ENCODE measurements around the gene TRIM47.

Gene TRIM47

DNA sequence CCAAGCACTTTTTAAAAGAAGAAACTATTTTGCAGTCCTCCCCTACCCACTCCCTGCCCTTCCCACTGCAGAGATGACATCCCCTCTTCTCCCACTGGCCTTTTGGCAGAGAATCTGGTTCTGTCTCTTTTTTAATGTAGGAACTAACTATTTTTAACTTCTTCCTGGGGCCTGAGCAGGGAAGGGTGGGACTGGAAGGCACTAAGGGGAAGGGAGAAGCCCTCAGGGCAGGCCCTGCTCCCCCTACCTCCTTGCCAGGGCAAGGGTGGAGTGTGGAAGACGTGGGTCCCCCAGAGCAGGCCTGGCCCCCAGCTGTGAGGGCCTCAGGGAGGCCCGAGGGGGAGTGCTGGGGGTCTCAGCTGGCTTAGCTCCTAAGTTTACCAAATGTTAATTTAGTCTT, 53.7 kb downstream of the TRIM47 start:
- no peak for FAIRE-seq
- no peak for DNase-seq (ENCODE audit: insufficient read length, low spot score)
- TF ChIP-seq, protein P1, sequence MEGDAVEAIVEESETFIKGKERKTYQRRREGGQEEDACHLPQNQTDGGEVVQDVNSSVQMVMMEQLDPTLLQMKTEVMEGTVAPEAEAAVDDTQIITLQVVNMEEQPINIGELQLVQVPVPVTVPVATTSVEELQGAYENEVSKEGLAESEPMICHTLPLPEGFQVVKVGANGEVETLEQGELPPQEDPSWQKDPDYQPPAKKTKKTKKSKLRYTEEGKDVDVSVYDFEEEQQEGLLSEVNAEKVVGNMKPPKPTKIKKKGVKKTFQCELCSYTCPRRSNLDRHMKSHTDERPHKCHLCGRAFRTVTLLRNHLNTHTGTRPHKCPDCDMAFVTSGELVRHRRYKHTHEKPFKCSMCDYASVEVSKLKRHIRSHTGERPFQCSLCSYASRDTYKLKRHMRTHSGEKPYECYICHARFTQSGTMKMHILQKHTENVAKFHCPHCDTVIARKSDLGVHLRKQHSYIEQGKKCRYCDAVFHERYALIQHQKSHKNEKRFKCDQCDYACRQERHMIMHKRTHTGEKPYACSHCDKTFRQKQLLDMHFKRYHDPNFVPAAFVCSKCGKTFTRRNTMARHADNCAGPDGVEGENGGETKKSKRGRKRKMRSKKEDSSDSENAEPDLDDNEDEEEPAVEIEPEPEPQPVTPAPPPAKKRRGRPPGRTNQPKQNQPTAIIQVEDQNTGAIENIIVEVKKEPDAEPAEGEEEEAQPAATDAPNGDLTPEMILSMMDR (IDR thresholded peaks at IDR 0.05; ENCODE audit: insufficient read depth, missing control alignments), result no peak

All from D721Med (cell line).